Fibroblast of lung (primary cell): ENCODE results near the gene ZNF507.

Experiments
- EZH2 ChIP-seq: IDR thresholded peaks from 2 replicates; pipeline ENCODE4 v1.5.1; 2012; ENCODE audit warnings: low read length, control low read depth, mild to moderate bottlenecking; ENCODE audit errors: missing control alignments
- TF ChIP-seq, protein P1 (sequence below), 2 donors: IDR thresholded peaks in 1 of 2; conservative IDR thresholded peaks in 1 of 2; 1 replicate in 1 of 2; 2 replicates in 1 of 2; pipeline ENCODE4 v1.5.1; 2011 to 2012; ENCODE audit warnings: low read length in 2 of 2, control low read depth in 1 of 2, inconsistent platforms in 1 of 2, low read depth in 1 of 2, mild to moderate bottlenecking in 1 of 2

DNA sequence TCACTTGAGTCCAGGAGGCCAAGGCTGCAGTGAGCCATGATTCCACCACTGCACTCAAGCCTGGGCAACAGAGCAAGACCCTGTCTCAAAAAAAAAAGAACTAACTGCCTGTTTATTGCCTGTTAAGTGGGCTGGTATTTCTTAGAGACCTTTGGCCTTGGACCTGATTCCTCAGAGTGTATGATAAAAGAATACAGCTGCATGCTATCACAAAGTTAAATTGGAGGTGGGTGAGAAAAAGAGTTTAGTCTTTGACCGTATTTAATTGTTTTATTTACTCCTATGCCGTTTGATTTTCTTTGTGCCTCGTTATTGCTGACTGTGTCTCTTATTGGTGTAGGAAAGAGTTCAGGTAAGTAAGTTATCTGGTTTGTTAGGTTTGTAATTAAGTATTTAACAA, 34.9 kb downstream of the ZNF507 start:
- TF ChIP-seq, protein P1, sequence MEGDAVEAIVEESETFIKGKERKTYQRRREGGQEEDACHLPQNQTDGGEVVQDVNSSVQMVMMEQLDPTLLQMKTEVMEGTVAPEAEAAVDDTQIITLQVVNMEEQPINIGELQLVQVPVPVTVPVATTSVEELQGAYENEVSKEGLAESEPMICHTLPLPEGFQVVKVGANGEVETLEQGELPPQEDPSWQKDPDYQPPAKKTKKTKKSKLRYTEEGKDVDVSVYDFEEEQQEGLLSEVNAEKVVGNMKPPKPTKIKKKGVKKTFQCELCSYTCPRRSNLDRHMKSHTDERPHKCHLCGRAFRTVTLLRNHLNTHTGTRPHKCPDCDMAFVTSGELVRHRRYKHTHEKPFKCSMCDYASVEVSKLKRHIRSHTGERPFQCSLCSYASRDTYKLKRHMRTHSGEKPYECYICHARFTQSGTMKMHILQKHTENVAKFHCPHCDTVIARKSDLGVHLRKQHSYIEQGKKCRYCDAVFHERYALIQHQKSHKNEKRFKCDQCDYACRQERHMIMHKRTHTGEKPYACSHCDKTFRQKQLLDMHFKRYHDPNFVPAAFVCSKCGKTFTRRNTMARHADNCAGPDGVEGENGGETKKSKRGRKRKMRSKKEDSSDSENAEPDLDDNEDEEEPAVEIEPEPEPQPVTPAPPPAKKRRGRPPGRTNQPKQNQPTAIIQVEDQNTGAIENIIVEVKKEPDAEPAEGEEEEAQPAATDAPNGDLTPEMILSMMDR (conservative IDR thresholded peaks at IDR 0.05 in 1 of 2, IDR thresholded peaks at IDR 0.05 in 1 of 2; ENCODE audit: low read depth in 1 of 2, low read length in 2 of 2) = no peak
- TF ChIP-seq EZH2 = no peak
